Subcutaneous adipose tissue (tissue), 4 donors: ENCODE measurements around the gene IDH3A. TPM values are rescaled to one million over a fixed set of nuclear protein-coding genes. Genes with fewer than 3 reads are reported as not detected.

Experiments
- total RNA-seq, 4 donors: library from RNA; depleted of rRNA; stranded (reverse); fragments of >200 nt; gene quantifications; one replicate each; pipeline ENCODE4 v1.1.0, GENCODE V29; 2016
- TF ChIP-seq, protein P1 (sequence below): fragments of 450-650 bp; IDR thresholded peaks from one replicate; pipeline ENCODE4 v1.5.1; 2016; ENCODE audit warnings: low read depth, mild to moderate bottlenecking, control low read depth, antibody characterized with exemption, moderate library complexity

Gene IDH3A
- total RNA-seq, 4 donors from 2014 or later: 51.5 to 96.8 (median 61.1) TPM

GRCh38 chr15:78129751-78130287, 19.3 kb upstream of the IDH3A start:
- TF ChIP-seq, protein P1, sequence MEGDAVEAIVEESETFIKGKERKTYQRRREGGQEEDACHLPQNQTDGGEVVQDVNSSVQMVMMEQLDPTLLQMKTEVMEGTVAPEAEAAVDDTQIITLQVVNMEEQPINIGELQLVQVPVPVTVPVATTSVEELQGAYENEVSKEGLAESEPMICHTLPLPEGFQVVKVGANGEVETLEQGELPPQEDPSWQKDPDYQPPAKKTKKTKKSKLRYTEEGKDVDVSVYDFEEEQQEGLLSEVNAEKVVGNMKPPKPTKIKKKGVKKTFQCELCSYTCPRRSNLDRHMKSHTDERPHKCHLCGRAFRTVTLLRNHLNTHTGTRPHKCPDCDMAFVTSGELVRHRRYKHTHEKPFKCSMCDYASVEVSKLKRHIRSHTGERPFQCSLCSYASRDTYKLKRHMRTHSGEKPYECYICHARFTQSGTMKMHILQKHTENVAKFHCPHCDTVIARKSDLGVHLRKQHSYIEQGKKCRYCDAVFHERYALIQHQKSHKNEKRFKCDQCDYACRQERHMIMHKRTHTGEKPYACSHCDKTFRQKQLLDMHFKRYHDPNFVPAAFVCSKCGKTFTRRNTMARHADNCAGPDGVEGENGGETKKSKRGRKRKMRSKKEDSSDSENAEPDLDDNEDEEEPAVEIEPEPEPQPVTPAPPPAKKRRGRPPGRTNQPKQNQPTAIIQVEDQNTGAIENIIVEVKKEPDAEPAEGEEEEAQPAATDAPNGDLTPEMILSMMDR: no peak

DNA sequence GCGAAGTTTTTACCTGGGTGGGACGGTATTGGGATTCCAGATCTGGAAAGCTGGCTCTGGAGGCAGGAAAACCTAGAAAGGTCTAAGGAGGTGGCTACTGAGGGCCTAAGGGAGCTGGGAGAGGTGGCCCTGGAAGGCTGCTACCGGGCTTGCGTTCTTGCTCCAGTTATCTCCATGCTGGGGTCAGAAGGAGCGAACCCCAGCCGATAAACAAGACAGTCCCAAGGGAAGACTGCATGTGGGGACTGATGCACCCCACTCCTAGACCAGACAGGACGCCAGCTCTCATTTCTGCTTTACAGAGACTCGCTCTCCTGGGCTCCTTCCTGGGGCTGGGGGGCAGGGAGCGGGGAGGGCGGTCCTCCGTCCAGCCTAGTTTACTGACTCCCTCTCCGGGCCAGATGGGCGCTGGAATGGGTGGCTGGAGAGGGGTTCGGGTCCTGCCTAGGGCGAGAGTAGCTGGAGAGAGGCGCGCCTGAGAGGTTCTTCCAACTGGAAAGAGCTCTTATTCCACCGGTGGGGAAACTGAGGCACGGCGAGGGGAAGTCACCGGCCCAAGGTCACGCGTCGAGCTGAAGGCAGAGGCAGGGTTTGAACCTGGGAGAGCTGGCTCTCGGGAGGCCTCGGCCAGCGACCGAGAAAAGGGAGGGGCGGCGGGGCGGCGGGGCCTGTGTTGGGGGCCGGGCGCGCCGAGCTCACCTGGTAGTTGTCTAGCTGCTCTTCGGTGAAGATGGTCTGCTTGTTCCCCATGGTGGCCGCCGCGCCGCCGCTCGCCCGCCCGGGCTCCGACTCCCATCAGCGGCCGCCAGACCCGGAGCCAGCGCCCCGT, 18.5 kb upstream of the IDH3A start:
- TF ChIP-seq, protein P1: no peak

- TF ChIP-seq, protein P1: no peak
These were observed 17.7 kb upstream of the IDH3A start, which contains the start of gene CIB2 for GRCh38 chr15:78131295-78132061. TSS of gene CIB2 (minus strand) at chr15:78131445. CDS start at chr15:78131215, 230 bp downstream.

GRCh38 chr15:78133801-78134200, 15.4 kb upstream of the IDH3A start:
- TF ChIP-seq, protein P1: no peak

GRCh38 chr15:78139578-78139977, 9.6 kb upstream of the IDH3A start:
- TF ChIP-seq, protein P1: no peak

DNA sequence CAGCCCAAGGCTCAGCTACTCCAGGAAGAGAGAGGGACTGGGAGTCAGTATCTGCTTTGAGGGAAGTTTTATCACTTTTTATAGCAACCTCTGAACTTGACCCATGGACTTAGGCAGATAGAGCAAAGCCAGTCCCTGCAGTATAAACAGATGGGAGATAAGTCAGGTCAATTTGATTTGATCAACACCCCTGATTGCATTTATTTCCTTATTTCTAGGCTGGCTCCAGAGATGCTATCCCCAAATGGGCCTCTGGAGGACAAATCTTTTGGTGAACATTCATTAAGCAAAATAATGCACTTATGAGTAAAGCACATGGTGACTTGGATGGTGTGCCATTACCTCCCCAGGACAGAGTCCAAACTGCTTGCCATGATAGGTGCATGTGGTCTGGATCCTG, 8.9 kb upstream of the IDH3A start:
- TF ChIP-seq, protein P1: no peak

- TF ChIP-seq, protein P1: no peak
These were observed 6.8 kb upstream of the IDH3A start for GRCh38 chr15:78142332-78142731.
